ENCODE measurements around the gene EYS.
"Not testable (repeated sequence)": the region's sequence is repeated elsewhere in the genome, so short reads cannot be mapped to it uniquely, and the experiment has no call there.

The EYS gene

DNA sequence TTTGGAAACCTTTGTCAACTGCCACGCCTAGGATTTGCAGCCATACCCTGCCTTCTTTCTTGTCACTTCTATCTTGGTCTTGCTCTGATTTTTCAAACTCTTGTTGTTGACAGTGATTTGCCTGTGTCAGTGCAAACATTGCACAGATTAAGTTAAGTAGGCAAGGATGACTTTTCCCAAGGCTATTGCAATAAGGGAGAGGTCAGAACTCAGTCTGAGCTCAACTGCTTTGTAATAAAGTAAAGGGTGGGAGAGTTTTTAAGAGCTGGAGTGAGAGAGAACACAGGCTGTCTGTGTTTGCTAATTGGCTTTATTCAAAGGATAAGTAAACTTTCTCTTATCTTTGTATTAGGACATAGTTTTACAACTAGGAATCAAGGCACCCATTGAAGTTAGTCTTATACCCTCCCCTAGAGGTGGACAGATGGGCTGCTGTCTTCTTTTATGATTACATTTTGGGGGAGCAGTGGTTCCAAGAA, 1622.8 kb downstream of the EYS start:
- no peak for DNase-seq

DNA sequence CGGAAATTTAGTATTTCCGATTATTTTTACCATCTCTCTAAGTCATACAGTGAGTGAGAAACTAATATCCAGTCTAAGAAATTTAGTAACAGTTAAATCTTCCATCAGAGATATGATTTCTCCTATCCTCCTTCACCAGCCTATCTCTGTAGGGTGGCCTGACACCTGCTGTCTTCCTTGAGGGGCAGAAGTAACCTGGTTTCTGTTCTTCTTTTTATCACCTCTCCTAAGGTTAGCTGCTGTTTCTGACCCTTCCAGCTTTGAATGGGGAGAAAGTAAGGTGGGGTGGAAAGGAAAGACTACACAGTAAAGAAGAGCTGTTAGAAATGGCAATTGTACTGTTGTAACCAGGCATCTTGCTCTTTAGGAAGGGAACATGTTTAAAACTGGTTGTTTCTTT, 1623.8 kb downstream of the EYS start:
- no peak for DNase-seq

DNA sequence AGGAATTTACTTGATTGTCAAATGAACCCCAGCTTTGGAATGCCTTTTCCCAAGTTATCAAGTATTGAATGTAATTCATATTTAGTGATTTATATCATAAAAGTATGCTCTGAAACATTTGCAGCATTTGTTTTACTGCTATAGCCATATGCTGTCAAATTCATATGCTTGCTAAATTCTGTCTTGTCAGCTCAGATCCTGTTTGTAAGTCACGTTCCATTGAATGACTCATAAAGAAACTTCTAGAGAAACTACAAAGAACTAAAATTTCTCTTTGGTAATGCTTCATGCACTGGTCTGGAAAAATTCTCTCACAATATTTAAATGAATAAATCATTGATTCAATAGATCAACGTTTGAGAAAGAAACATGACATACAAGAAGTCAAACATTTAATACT, 1625.6 kb downstream of the EYS start:
- DNase-seq, result no peak

DNA sequence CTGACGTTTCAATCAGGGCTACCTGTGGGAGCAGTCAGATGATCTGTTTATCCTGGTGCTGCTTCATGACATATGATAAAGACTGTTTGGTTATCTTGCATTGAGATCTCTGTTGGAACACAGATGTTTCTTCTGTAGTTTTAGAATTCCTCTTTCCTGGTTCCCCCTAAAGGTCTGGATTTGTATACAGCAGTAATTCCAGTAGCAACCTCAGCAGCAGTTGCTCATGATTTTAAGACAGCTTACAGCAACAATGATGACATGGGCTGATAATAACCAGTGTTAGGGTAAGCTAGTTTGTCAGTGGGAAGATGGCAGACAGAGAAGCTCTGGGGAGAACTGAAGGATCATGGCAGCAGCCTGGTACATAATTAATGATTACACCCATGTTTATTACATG, 1632.0 kb downstream of the EYS start:
- DNase-seq, result no peak

DNA sequence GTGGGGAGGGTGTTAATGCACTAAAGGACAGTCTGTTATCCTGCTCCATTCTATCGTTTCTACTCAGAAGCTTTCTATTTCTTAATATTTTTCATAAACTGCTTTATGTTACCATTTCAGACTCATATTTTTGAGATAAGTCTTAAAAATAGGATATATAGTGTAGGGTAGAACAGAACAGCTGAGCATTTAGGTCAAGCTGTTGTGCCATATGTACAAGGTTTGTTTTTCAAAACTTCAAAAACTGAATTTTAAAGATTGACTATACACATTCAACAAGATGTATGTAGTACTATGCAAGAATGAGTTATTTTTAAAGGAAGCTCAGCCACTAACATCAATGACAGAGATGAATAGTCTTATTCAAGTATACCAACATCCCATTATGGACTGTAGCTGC, 1634.3 kb downstream of the EYS start:
- DNase-seq, result no peak

DNA sequence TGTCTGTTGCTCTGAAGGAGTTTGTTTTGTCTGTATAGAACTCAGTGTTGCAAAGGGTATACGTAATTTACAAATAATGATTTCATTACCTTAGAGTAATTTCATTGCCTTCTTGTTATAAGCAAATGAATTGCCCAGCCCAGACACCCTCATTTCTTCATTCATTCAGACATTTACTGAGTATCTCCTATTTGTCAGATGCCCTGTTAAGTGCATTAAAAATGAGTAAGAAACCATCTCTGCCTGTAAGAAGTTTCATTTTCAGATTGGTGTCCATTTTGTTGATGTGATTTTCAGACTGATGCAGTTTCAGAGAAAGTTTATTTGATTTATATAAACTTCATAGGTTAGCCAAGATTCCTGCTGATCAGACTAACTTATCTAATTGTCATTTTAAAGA, 1642.1 kb downstream of the EYS start:
- DNase-seq, result no peak

DNA sequence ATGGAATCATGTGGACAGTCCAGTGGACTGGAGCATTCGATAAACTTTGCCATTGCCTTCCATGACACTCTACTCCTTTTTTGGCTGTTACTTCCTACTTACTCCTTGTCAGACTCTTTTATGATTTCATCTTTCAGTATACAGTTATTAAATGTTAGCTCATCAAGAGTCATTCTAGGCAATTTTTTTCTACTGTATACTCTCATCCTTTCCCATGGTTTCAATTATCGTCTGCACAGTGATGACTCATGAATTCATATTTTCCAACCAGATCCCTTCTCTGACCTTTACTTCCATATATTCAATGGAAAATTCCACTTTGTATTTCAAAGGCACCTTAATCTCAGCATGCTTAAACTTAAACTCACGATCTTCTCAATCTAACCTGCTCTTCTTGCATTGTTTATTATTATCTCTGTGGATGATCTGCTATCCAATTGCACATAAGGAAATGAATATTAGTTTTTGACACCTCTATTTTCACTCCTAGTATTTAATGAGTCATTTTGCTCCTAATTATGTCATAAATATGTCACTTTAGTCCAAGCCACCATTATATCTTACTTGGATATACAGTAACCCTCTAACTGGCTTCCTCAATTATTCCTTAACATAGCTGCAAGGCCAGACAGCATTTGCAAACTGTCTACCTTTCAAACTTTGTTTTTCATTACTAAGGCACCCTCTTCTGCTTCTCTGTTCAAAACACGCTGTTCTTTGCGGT, 1643.9 kb downstream of the EYS start:
- DNase-seq, result no peak

DNA sequence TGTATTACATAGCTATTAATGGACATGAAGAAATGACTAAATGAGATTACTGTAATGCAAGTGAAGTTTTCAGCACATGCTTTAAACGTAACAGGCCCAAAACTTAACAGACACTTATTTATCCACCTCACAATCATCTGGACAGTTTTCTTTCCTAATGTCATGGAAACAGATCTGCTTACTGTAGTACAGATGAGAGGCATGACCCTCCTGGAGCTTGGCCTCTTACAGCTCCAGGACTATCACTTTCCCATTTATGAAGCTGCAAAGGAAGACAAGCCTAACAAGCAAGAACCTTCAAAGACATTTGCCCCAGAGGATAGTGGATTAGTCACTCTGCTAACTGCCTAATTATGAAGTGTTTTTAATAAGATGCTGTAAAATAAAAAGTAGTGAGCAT, 1652.2 kb downstream of the EYS start:
- no peak for DNase-seq

DNA sequence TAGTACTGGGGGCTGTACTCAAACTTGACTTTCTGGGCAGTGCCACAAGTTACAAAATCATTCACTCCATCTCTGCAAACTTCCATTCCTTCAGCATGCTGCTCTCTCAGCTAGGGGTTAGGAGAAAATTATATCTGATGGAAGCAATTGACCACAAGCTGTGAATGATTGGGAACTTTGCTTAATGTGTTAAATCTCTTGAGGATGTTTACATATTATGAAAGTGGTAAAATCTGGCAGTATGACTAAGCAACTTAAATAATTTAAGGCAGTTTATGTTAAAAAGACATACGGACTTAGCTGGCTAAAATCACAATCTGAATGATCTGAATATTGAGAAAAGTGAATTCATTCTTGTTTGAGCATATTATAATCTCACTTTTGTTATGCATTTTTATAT, 1656.4 kb downstream of the EYS start:
- DNase-seq, result no peak

DNA sequence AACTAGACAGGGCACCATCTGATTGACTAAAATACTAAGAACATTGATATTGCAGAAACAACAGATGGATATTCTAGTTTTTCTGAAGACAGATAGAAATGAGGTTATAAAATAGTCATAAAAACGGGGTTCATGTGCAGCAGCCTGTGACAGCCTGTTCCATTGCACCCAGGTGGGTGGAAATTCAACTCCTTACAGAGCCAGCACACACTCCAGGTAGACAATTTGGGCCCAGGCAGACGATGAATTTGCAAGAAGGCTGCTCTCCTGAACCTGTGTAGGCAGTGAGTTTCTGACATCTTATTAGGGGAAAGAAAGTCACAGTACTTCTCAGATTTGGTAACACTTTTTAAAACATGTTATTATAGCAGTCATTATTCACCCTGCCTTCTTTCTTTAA, 1657.3 kb downstream of the EYS start:
- DNase-seq, result no peak

DNA sequence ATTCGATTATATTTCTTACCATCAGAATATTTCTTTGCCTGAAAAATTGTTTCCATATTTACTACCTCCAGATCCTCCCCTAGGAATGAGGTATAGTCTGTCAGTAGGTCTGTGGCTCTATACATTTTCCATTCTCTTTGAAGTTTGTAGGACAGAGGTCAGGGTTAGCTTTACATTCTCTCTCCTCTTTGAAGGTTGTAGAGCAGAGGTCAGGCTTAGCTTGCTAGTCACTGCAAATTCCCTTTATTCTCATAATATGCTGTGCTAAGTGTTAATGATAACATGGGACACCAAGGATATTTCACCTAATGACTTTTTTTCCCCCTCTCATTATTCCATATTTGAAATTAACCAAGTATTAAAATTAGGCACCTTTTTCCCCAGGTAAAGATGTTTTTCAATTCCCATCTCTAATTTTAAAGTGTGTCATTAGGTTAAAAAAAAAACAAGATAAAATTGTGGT, 1660.2 kb downstream of the EYS start:
- DNase-seq, result no peak

DNA sequence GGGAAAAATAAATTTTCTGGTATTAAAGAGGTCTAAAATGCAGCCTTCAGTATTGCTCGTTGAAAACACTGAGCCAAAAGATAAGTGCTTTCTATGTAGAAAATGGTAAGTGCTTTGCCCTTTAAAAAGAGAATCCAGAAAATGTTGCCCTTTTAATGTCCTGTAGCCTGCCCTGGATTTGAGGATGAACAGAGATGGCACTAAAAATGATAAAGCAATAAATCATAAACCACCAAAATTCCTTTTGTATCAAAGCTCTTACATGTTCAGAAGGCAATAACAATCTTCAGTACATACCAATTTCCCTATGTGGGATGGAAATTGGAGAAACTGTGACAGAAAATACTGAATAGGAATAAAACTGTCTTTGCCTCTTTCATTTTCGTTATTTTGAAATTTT, 1665.7 kb downstream of the EYS start:
- no peak for DNase-seq

DNA sequence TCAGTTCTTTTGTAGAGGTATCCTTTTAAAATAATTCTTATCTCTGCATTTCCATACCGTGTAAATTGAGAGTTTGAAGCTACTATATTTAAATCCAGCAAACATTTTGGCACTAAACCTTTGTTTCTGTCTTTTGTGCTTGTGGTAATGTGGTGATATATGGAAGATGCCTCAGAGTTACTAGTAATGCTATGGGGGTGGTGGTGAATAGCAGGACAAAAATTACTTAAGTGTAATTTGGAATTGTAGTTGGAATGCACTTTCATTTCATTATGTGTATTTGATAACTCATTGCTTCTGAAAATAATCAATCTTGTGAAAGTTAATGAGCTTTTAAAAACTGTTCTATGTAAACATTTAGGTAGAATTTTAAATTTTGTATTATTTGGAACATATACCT, 1666.9 kb downstream of the EYS start:
- no peak for DNase-seq

DNA sequence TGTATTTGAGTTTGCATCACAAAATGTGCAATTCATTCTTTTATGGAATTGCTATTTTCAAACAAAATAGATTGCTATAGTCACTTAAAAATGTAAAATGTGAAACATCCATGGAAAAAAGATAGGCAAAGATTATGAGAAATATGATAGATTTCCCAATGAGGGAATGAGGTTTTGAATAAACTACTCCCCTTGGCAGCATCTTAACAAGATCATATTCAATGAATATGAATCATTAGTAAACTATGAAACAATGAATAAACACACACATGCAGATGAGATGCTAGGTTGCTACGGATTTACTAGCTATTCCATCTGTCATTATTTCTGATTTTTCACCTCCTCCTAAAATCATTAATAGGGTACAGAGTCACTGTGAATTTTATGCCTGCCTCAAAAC, 1669.6 kb downstream of the EYS start:
- no peak for DNase-seq

DNA sequence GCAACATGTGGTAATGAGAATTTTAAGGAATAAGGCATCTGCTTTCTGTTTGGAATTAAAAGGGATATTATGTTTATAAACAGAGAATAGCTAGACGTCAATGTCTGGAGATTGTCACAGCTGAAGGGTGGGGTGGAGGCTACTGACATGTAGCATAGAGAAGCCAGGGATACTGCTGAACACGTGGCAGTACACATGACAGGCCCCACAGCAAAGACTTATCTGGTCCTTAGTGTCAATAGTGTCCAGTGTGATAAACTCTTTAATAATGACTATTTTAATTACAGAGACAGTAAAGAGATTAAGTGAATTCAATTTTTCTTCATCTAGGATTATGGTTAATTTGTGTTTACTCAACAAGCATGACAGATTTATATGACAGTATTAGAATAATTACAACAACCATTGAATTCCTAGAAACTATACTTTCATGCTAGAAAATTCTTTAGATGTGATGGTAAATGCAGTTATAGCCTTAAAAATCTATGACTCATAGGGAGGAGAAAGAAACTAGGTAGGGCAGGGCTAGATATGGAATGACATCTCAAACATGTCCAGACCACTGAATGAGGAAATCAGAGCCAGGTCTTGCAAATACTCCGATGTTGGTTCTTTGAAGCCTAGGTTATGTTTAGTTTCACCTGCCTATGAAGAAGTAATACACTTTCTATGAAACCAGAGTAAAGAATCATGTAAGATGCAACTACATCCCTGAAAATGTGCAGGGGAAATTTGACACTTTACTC, 1671.9 kb downstream of the EYS start:
- DNase-seq, result no peak

DNA sequence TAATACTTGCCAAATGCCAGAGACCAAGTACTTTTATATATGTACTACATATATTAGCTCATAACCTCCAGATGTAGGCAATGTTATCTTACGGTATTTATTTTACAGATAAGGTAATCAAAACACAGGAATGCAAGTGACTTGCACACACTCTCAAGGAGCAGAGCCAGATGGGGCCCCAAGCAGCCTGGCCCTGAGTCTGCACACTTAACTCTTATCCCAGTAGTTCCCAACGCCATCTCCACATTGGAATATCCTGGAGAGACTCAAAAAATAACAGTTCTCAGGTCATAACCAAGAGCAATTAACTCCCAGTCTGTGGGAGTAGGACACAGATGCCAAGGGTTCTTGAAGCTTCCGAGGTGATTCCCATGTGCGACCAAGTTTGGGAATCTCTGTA, 1672.7 kb downstream of the EYS start:
- no peak for DNase-seq

DNA sequence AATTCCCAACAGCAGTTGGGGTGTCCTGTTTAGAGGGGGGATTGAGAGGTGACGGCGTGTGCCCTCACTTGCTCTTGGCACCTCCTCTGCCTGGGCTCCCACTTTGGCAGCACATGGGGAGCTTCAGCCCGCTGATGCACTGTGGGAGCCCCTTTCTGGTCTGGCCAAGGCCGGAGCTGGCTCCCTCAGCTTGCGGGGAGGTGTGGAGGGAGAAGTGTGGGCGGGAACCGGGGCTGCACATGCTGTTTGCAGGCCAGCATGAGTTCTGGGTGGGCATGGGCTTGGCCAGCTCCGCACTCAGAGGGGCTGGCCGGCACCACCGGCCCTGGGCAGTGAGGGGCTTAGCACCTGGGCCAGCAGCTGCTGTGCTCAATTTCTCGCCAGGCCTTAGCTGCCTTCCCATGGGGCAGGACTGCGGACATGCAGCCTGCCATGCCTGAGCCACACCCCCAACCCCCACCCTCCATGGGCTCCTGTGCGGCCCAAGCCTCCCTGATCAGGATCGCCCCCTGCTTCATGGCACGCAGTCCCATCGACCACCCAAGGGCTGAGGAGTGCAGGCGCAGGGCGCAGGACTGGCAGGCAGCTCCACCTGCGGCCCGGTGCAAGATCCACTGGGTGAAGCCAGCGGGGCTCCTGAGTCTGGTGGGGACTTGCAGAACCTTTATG, 1675.9 kb downstream of the EYS start:
- DNase-seq, result not testable (repeated sequence)

DNA sequence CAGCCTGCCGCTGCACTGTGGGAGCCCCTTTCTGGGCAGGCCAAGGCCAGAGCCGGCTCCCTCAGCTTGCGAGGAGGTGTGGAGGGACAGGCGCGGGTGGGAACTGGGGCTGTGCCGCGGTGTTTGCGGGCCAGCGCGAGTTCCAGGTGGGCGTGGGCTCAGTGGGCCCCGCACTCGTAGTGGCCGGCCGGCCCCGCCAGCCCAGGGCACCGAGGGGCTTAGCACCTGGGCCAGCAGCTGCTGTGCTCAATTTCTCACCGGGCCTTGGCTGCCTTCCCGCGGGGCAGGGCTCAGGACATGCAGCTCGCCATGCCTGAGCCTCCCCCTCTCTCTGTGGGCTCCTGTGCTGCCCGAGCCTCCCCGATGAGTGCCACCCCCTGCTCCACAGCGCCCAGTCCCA, 1683.3 kb downstream of the EYS start:
- no peak for DNase-seq

DNA sequence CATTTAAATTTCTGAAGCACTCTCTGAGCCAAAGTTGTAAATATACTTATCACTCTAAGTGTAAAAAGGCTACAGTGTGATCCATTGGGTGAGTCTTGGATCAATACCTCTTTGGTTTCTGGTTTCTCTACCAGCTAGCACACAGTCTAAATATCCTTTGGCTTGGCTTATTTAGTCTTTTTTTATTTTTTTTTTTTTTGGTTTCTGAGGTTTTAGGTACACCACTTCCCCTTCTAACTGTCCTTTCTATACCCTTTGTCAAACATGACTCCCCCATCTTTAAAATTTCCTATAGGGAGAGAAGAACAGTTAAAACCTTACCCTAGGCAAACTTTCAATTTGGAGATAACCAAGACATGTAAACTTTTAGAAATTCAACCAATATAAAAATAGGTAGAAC, 1692.4 kb downstream of the EYS start:
- DNase-seq, result no peak

DNA sequence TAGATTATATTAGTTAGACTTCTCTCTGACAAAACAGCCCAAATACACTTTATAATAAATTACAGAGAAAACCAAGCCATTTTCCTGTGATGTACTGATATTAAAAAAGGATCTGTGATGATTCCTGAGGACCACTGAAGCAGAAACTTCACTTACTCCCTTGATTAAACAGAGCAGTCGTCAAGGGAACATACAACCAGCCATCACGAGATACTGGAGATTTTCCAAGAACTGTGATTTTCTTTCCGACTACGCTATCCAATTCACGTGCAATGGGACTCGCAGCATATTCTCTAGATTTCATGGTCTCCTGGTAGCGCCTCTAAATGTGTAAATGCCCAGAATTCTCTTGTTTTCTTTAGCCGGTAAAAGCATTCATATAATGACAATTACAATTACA, 1694.0 kb downstream of the EYS start:
- no peak for DNase-seq

DNA sequence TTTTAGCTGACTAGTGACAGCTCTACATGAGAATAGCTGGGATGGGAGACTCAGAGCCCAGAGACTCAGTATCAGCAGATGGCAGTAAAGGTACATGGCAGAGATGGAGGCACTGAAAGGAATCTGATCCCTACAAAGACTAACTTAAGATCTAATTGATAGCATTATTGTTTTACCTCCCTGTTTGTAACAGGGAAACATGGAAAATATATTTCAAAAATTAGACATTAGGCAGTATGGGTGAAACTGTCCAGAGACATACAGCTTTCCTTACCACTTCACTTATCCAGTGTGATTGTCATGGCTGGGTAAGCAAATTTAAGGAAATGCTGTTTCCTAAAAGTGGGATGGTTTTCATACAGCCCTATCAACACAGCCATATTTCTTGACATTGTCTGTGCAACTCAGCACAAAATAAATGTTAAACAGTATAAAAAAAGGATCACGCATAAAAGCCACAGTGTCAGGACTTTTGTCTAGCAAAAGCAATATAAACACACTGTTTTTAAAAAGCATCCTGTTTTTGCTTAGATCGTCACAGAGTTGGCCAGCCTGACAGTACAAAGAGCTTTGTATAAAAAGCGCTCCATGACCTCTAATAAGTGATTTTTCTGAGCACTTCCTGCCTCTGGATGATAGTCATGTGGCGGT, 1694.5 kb downstream of the EYS start:
- DNase-seq, result no peak

DNA sequence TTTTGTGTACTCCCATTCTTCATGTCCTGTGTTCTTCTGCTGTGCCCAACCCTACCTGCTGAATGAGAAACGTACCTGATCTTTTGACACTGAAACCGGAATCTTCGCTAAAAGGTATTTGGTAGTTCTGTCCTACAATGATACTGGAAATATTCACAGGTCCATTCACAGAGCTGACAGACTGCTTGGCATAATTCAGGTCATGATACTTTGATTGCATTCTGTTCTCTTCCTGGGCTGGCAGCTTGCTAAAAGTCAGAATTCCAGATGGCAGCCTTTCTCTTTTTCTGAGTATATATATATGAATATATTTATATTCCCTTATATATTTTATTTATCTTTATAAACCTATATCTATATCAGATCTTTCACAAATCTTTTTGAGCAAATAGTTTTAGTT, 1696.4 kb downstream of the EYS start:
- no peak for DNase-seq

DNA sequence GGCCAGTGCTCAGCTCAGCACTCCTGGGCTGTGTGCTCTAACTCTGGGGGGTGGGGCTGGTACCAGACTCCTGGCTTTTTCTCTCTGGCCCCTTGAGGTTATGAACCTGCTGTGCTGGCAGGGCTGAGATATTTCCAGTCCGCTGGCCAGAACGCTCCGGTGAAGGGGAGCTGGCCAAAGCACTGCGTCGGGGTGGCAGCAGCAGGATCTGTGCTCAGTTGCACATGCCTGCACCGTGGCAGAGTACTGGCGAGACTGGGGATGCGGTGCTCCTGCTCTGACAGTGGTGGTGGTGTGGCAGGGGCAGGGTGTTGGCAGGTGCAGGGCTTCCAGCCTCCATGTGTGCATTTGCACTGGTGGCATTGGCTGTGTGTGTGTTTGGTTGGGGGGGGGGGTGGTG, 1697.0 kb downstream of the EYS start:
- no peak for DNase-seq

DNA sequence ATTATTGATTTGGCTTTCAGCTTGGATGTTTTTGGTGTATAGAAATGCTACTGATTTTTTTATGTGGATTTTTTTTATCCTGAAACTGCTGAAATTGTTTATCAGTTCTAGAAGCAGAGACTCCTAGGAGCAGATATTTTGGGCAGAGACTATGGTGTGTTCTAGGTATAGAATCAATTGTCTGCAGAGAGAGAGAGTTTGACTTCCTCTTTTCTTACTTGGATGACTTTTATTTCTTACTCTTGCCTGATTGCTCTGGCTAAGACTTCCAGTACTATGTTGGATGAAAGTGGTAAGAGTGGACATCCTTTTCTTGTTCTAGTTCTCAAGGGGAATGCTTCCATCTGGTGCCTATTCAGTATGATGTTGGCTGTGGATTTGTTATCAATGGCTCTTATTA, 1700.8 kb downstream of the EYS start:
- DNase-seq, result no peak
